ENCODE measurements around the gene KRT86.
A peak's percentile ranks its signal among the peaks of the same experiment; 100 is the strongest.
"Not testable (repeated sequence)": the region's sequence is repeated elsewhere in the genome, so short reads cannot be mapped to it uniquely, and the experiment has no call there.

The KRT86 gene

DNA sequence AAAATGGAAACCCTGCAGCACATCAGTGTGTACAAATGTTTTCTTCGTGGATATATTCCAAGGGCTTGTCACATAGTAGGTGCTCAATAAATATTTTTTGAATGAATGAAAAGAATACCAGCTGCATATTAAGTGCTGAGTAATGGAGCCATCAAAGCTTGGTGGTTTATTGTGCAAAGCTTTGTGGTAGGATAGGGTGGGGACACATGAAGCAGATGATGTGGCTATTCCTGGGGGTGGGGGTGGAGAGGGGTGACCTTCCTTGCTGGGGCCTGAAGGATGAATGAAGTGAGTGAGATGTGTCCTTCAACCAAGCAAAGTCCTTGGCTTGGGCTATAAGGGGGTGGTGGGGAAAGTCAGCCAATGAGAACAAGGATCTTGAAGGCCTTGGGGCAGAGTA, 21.2 kb downstream of the KRT86 start:
- DNase-seq, result no peak

DNA sequence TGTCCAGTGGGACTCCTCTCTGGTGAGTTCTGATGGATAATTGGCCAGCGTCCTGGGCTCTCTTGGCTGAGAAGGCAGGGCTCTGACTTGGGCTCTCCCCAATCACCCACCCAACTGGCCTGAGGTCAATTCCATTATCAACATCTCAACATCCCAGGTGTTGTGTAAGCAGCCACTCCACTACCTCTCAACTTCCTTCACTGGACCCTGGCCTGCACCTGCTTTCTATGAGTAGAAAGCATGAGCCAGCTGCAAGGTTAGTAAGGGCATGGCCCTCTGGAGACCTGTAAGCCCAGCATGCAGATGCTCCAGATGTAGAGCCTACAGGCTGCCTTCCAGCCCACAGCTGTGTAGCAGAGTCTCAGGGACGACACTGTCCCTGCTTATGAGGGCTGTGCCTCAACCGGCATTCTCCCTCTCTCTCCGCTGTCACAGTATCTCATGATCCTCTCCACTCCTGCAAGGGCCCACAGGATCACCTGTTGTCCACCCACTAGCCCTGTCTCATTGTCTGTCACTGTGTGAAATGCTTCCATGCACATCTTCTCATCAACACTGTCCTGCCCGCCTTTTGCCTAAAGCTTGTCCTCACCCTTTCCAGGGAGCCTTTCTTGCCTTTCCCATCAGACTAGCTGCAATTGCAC, 22.2 kb downstream of the KRT86 start:
- no peak for DNase-seq

GRCh38 chr12:52298677-52299190, 24.3 kb downstream of the KRT86 start:
- DNase-seq, result no peak

- DNase-seq, result no peak
These were observed 26.6 kb downstream of the KRT86 start for GRCh38 chr12:52300796-52301691.

DNA sequence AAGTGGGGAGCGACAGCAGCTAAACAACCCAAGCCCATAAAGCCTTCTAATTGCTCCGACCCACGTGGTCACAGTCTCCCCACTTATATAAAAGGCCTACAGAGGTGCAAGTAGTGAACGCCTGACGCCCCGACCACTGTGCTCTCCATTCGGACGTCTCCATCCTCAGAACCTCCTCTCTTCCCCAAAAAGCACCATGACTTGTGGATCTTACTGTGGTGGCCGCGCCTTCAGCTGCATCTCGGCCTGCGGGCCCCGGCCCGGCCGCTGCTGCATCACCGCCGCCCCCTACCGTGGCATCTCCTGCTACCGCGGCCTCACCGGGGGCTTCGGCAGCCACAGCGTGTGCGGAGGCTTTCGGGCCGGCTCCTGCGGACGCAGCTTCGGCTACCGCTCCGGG, 27.3 kb downstream of the KRT86 start:
- DNase-seq, result not testable (repeated sequence)

DNA sequence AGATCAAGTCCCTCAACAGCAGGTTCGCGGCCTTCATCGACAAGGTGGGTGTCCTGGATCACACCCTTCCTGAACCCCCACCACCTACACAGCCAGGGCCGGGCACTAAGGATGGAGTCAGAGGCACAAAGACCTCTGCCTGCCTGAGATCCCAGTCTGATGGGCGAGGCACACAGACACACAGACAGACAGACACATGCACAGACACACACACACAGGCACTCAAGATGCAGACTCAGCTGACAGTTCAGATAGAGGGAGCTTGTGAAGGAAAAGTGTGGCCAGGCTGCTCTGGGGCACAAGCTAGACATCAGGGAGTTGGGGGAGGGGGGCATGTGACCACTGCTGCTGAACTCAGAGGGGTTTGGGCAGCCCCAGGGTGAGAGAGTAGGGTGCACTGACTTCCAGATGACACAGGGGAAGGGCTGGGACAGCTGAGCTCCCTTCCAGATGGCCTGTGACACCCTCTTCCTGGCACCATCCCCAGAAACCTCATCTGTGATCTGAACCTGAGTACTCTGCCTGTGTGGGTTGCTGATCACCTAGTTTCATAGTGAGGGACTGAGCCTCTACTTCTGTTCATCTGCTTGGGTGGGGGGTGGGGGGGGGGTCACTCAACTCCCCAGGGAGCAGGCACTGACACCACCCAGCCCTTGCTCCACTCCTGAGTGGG, 27.9 kb downstream of the KRT86 start:
- not testable (repeated sequence) for DNase-seq

- not testable (repeated sequence) for DNase-seq
These were observed 30.5 kb downstream of the KRT86 start for GRCh38 chr12:52304941-52305411.

DNA sequence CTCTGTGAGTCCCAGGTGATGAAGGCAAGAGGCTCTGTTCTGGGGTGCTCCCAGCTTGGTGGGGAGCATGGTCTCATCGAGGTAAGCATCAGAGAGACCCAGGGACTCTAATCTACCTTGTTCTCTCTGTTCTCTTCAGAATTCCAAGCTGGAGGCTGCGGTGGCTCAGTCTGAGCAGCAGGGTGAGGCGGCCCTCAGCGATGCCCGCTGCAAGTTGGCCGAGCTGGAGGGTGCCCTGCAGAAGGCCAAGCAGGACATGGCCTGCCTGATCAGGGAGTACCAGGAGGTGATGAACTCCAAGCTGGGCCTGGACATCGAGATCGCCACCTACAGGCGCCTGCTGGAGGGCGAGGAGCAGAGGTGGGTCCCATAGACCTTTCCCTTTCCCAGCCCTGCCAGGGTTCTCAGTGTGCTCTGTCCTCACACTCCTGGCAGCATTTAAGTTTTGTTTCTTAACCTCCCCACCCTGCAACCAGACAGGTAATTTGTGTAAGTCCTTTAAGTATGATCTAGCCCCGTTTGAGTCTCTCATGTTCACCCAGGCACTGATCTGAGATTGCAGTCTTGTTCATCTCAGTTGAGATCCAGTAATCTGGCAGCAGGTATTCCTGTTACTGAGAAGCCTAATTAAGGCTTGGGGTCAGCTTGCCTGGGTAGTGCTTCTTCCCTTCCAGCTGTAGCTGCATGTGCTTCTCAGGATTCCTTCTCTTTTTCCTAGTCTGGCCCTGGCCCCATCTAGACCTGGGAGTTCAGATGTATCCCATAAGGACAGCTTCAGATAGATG, 31.7 kb downstream of the KRT86 start:
- DNase-seq, result peak; percentile 27

GRCh38 chr12:52306731-52307130, 32.3 kb downstream of the KRT86 start:
- peak; percentile 27 for DNase-seq

GRCh38 chr12:52307836-52308805, 33.7 kb downstream of the KRT86 start:
- DNase-seq, result peak; percentile 85

GRCh38 chr12:52308806-52309425, 34.5 kb downstream of the KRT86 start:
- DNase-seq, result no peak

DNA sequence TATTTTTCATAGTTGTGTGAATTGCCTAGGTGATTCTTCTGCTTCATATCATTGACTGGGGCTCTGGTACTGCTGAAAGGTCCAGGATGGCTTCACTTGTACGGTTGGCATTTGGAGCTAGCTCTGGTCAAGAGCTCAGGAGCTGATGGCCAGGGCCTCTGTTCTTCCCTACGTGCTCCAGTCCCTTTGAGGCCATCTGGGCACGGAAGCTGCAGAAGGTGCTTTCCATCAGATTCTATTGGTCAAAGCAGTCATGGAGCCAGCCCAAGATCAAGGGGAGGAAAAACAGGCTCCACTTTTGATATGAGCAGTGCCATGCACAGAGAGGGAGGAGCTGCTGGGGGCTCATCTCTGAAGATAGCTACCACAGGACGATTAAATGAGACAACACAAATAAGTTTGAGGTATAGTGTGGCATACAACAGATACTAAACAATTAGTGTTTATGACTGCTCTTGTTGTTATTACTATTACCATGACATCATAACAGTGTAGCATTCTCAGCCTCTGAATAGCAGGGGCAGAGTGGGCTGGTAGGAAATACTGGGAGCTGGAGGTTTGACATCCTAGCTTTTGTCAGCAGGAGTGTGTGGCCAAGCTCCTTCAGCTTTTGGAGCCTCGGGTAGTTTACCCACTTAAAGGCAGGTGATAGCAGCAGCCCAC, 36.3 kb downstream of the KRT86 start:
- no peak for DNase-seq

- no peak for DNase-seq
These were observed 36.8 kb downstream of the KRT86 start for GRCh38 chr12:52311285-52311648.

DNA sequence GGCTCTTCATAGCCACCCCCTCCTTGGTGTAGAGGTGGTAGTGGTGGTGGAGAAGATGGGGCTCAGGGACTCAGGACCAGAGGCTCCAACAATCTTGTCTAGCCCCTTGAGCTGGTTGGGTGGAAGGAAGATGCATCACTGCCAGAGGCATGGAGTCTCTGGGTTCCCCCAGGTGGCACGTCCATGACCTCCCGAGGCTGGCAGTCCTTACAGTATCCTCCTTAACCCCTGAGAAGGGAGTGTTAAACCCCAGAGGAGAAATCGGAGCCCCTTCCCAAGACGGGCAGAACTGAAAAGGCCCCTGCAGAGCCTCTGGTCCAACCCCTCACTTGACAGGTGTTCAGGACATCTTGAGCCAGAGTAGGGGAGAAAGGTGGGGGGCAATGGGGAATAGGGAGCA, 37.6 kb downstream of the KRT86 start:
- no peak for DNase-seq

DNA sequence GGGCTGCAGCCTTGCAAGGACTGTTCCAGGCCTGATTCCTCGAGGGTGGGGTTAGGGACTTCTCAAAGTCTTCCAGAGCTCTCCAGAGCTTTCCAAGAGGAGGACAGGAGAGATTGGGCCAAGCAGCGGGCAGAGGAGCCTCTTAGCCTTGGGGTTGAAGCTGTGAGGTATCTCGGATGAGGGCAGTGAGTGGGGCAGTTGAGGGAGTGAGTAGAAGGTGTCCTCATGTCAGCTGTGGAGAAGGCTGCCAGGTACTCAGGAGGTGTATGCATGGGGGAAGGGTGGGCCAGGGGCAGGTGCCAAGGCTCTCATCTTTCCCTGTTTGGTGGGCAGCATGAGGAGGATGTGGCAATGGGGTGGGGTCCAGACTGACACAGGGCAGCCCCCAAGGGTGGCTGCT, 39.0 kb downstream of the KRT86 start:
- DNase-seq, result no peak

DNA sequence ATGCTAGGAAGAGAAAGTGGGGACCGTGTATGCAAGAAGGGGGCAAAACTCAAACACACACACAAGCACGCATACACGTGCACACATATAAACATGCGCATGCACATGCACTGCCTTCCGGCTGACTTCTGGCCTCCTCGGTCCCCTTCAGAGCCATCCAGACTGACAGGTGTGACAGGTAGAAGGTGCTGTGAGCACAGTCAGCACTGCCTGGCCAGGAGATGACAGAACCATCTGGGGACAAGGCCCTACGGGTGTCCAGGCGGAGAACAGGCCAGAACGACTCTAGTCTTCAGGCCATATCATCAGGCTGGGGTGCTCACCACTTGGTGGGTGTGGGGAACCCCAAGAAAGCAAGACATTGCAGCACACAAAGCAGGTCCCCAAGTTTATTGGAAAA, 39.5 kb downstream of the KRT86 start:
- no peak for DNase-seq

DNA sequence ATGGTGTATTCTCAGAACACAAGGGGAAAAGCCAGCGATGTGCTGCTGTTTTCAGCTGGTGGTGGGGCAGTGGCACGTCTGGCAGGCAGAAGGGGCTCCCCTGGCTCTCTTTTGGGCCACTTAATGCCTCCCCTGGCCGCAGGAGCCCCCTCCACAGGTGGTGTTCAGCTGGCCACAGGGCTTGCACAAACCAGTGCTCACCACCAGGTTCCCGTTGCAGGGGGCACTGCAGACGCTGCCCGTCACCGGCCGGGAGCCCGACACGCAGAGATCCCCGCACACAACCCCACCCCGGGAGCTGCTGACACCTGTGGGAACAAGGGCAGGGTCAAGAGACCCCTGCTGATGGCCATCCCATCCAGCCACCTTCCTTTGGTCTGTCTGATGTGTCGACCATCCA, 40.1 kb downstream of the KRT86 start:
- DNase-seq, result no peak

DNA sequence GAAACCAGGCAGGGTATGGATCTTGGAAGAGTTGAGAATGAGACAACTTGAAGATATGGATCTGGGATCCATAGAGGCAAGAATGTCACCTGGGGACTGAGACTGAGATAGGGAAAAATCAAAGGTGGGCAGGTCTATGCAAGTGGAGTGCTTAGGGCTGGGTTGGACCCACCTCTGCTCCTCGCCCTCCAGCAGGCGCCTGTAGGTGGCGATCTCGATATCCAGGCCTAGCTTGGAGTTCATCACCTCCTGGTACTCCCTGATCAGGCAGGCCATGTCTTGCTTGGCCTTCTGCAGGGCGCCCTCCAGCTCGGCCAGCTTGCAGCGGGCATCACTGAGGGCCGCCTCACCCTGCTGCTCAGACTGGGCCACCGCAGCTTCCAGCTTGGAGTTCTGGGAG, 41.3 kb downstream of the KRT86 start:
- peak; percentile 42 for DNase-seq

- DNase-seq, result no peak
These were observed 41.8 kb downstream of the KRT86 start for GRCh38 chr12:52316290-52316689.

DNA sequence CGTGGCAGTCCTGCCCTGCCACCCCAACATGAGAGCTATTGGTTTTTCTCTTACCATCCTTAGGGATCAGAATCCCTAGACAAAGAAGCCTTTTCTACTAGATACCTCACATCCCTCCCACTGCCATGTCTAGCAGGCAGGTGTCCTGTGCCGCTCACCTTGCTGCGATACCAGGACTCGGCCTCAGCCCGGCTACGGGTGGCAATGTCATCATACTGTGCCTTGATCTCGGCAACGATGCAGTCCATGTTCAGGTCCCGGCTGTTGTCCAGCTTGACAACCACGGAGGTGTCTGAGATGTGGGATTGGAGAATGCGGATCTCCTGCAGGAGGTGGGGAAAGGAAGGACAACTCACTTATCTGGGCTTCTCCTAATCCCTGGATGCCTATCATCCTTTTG, 42.3 kb downstream of the KRT86 start:
- no peak for DNase-seq
